Trophoblast cell (in vitro differentiated cells and primary cell): ENCODE measurements around the gene PICALM.

Experiments
- DNase-seq, 2 donors: peaks; one replicate each; pipeline ENCODE4 v3.0.0-alpha.2; 2016
- H2AFZ ChIP-seq: 2 replicates; pipeline ENCODE4 v1.6.1; 2013; ENCODE audit warnings: low read length, moderate library complexity, mild to moderate bottlenecking; ENCODE audit not compliant: insufficient read depth, poor library complexity
- H2AK5ac ChIP-seq: 2 replicates; pipeline ENCODE4 v1.6.1; 2013; ENCODE audit warnings: mild to moderate bottlenecking, low read length
- H2BK120ac ChIP-seq: 2 replicates; pipeline ENCODE4 v1.6.1; 2013; ENCODE audit warnings: low read length, mild to moderate bottlenecking, moderate library complexity; ENCODE audit not compliant: insufficient read depth, poor library complexity
- H2BK12ac ChIP-seq: 2 replicates; pipeline ENCODE4 v1.6.1; 2013; ENCODE audit warnings: mild to moderate bottlenecking, low read length, moderate library complexity
- H2BK5ac ChIP-seq: 2 replicates; pipeline ENCODE4 v1.6.1; 2013; ENCODE audit warnings: low read length, low read depth, moderate library complexity, mild to moderate bottlenecking; ENCODE audit not compliant: poor library complexity
- H3K14ac ChIP-seq: 2 replicates; pipeline ENCODE4 v1.6.1; 2013; ENCODE audit warnings: mild to moderate bottlenecking, low read length
- H3K18ac ChIP-seq: 2 replicates; pipeline ENCODE4 v1.6.1; 2013; ENCODE audit warnings: mild to moderate bottlenecking, low read length
- H3K23ac ChIP-seq: 2 replicates; pipeline ENCODE4 v1.6.1; 2013; ENCODE audit warnings: low read length
- H3K27ac ChIP-seq: 2 replicates; pipeline ENCODE4 v1.5.1; 2013; ENCODE audit warnings: low read depth, mild to moderate bottlenecking, inconsistent platforms, low read length, moderate library complexity
- H3K27me3 ChIP-seq: 2 replicates; pipeline ENCODE4 v1.6.1; 2013; ENCODE audit warnings: inconsistent platforms, mild to moderate bottlenecking, low read length, moderate library complexity; ENCODE audit not compliant: insufficient read depth
- H3K36me3 ChIP-seq, 2 experiments: 1 replicate in 1 of 2; 2 replicates in 1 of 2; pipeline ENCODE4 v1.6.1; 2013; ENCODE audit warnings: low read length in 2 of 2, mild to moderate bottlenecking in 2 of 2, moderate library complexity in 1 of 2; ENCODE audit not compliant: insufficient read depth in 2 of 2, control insufficient read depth in 1 of 2
- H3K4ac ChIP-seq: 2 replicates; pipeline ENCODE4 v1.6.1; 2013; ENCODE audit warnings: low read depth, mild to moderate bottlenecking, low read length, moderate library complexity
- H3K4me1 ChIP-seq, 2 experiments: 1 replicate in 1 of 2; 2 replicates in 1 of 2; pipeline ENCODE4 v1.6.1; 2013; ENCODE audit warnings: low read length in 2 of 2, mild to moderate bottlenecking in 2 of 2, moderate library complexity in 1 of 2; ENCODE audit not compliant: insufficient read depth in 2 of 2, control insufficient read depth in 1 of 2
- H3K4me2 ChIP-seq: 2 replicates; pipeline ENCODE4 v1.6.1; 2013; ENCODE audit warnings: inconsistent platforms, mild to moderate bottlenecking, low read length, moderate library complexity
- H3K4me3 ChIP-seq: 2 replicates; pipeline ENCODE4 v1.5.1; 2013; ENCODE audit warnings: mild to moderate bottlenecking, low read depth, low read length, inconsistent platforms
- H3K79me1 ChIP-seq: one replicate; pipeline ENCODE4 v1.6.1; 2013; ENCODE audit warnings: low read length
- H3K79me2 ChIP-seq: 2 replicates; pipeline ENCODE4 v1.6.1; 2013; ENCODE audit warnings: low read length, mild to moderate bottlenecking; ENCODE audit not compliant: control insufficient read depth, insufficient read depth, poor library complexity
- H3K9ac ChIP-seq: 2 replicates; pipeline ENCODE4 v1.6.1; 2013; ENCODE audit warnings: mild to moderate bottlenecking, low read length
- H3K9me3 ChIP-seq: 2 replicates; pipeline ENCODE4 v1.6.1; 2013; ENCODE audit warnings: low read depth, mild to moderate bottlenecking, control low read depth, inconsistent platforms, low read length; ENCODE audit not compliant: insufficient read depth
- H4K12ac ChIP-seq: 2 replicates; pipeline ENCODE4 v1.6.1; 2013; ENCODE audit warnings: low read depth, mild to moderate bottlenecking, low read length, moderate library complexity
- H4K8ac ChIP-seq: 2 replicates; pipeline ENCODE4 v1.6.1; 2013; ENCODE audit warnings: low read depth, mild to moderate bottlenecking, low read length, moderate library complexity
- H4K91ac ChIP-seq: one replicate; pipeline ENCODE4 v1.6.1; 2013; ENCODE audit warnings: low read depth, mild to moderate bottlenecking, low read length, moderate library complexity
- WGBS: extraction: QIAGEN DNeasy Blood & Tissue Kit; methylation state at CpG from one replicate; pipeline ENCODE4 v1.1.7; 2013; ENCODE audit warnings: missing lambda C conversion rate; ENCODE audit not compliant: insufficient read length, insufficient coverage; ENCODE audit errors: extremely low coverage; 5-methylcytosine and 5-hydroxymethylcytosine counted together

Gene PICALM

DNA sequence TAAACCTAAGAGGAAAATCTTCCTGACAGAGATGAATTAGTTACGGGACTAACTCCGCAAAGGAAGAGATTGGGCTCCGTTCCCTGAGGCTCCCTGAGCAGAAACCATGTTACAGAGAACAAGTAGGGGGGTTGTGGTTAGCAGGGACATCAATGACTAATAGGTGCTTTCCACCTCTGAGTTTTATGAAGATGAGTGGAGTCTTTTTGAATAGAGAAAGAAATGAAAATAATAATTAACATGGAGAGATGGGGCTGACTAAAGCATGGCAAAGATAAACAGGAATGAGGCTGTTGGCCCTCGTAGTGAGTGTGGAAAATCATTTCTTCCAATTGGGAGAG, 47.5 kb upstream of the PICALM start:
- Histone ChIP-seq H3K27me3 (no peaks in the 10 kb centered on the region), H4K12ac (no peak overlapping the region), H2BK120ac (no peak overlapping the region), H3K14ac (no peak overlapping the region), H3K4ac (no peak overlapping the region), H3K27ac (no peak overlapping the region), H2BK12ac (no peak overlapping the region), H4K91ac (no peak overlapping the region), H3K79me1 (no peaks in the 10 kb centered on the region), H2AK5ac (no peak overlapping the region), H3K4me3 (no peak overlapping the region), H3K79me2 (no peaks in the 10 kb centered on the region), H2BK5ac (no peak overlapping the region), H3K18ac (no peak overlapping the region), H3K23ac (no peak overlapping the region), H3K9ac (no peak overlapping the region), H3K36me3 (no peaks in the 10 kb centered on the region), H3K4me2 (no peak overlapping the region), H3K4me1 (peaks cover 0 to 2% of the 10 kb centered on the region in 2 experiments), H3K9me3 (no peaks in the 10 kb centered on the region), H4K8ac (no peak overlapping the region), H2AFZ (no peak overlapping the region)
- no peak for DNase-seq
- WGBS = no CpG with 5 or more reads among the region's 4 CpGs

DNA sequence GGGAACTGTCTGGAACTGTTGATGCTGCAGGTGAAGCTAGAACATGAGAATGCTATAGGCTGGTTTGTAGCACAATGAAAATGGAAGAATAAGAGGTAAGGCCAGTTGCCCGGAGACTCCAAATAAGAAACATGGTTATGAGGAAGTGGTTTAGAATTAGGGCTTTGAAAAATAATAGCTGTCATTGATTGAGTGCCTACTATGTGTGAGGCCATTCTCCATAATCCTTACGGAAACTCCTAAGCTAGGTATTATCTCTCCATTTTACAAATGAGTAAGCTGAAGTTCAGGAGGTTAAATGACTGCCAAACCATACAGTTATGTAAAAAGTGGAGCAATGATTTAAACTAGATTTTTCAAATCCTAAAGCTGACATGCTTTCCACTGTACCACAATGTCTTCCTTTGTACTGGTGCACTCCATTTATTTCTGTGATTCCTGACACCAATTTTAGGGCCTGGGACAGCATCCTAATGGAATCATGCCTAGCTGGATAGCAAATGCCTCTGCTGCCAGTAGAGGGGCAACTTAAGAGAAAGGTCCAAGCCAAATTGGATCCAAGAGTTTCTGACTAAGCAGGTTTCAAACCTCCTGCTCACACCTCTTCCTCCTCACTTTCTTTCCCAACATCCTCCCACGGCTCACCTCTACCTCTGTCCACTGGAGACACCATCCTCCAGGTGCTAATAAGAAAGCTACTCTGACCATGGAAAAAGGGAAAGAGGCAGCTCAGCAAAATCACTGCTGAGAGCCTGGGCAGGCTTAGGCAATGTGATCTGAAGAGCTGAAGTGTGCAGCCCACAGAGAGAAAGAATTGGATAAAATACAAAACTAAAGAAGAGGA, 46.9 kb upstream of the PICALM start:
- peaks cover 0 to 2% of the 10 kb centered on the region in 2 experiments for H3K4me1 ChIP-seq
- DNase-seq = no peak
- WGBS = no CpG with 5 or more reads among the region's 3 CpGs
- H2BK120ac ChIP-seq = peak overlapping the region; percentile 33
- H3K14ac ChIP-seq = peak overlapping the region; percentile 30
- peak overlapping the region; percentile 49 for H2BK12ac ChIP-seq
- no peaks in the 10 kb centered on the region for H3K27me3 ChIP-seq
- H4K12ac ChIP-seq = peak overlapping the region; percentile 43
- H3K79me2 ChIP-seq = no peaks in the 10 kb centered on the region
- no peaks in the 10 kb centered on the region for H3K79me1 ChIP-seq
- H2BK5ac ChIP-seq = no peak overlapping the region
- no peaks in the 10 kb centered on the region for H3K9me3 ChIP-seq
- H3K9ac ChIP-seq = no peak overlapping the region
- no peak overlapping the region for H3K4me2 ChIP-seq
- no peaks in the 10 kb centered on the region for H3K36me3 ChIP-seq
- H2AFZ ChIP-seq = no peak overlapping the region
- H2AK5ac ChIP-seq = peak overlapping the region; percentile 79
- H3K18ac ChIP-seq = peak overlapping the region; percentile 30
- H3K4ac ChIP-seq = no peak overlapping the region
- no peak overlapping the region for H4K91ac ChIP-seq
- H3K27ac ChIP-seq = no peak overlapping the region
- H3K4me3 ChIP-seq = no peak overlapping the region
- H4K8ac ChIP-seq = no peak overlapping the region
- no peak overlapping the region for H3K23ac ChIP-seq

DNA sequence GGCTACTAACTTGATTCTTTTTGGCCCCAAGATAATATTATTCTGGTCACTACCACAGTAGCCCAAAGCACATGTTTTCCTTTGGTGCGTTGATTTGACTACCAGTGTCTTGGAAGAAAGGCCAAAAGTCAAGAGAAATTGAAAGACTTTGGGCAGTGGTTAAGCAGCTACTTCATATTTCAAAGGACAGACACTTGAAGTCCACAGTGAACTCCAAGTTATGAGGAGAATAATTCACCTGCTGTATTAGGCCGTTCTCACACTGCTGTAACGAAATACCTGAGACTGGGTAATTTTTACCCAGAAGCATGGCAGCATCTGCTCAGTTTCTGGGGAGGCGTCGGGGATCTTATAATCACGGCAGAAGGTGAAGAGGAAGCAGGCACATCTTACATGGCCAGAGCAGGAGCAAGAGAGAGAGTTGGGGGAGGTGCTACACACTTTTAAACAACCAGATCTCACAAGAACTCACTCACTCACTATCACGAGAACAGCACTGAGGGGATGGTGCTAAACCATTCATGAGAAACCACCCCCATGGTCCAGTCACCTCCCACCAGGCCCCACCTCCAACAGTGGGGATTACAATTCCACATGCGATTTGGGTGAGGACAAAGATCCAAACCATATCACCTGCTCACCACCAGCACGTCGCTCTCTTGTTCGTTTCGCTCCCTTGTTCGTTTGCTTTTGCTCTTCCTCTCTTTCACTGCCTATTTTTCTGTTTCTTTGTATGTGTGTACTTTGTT, 40.2 kb upstream of the PICALM start:
- no peak overlapping the region for H3K9ac ChIP-seq
- H2BK120ac ChIP-seq = no peak overlapping the region
- H3K79me2 ChIP-seq = no peaks in the 10 kb centered on the region
- no peaks in the 10 kb centered on the region for H3K79me1 ChIP-seq
- no peak overlapping the region for H2AFZ ChIP-seq
- H3K23ac ChIP-seq = no peak overlapping the region
- H4K8ac ChIP-seq = no peak overlapping the region
- no peak overlapping the region for H4K91ac ChIP-seq
- no peak overlapping the region for H3K14ac ChIP-seq
- H3K4me2 ChIP-seq = no peak overlapping the region
- no peaks in the 10 kb centered on the region for H3K36me3 ChIP-seq
- H2AK5ac ChIP-seq = no peak overlapping the region
- WGBS = no CpG with 5 or more reads among the region's 13 CpGs
- H4K12ac ChIP-seq = no peak overlapping the region
- H3K27me3 ChIP-seq = no peaks in the 10 kb centered on the region
- H3K4me3 ChIP-seq = no peak overlapping the region
- no peak overlapping the region for H2BK12ac ChIP-seq
- DNase-seq = no peak
- no peak overlapping the region for H2BK5ac ChIP-seq
- no peak overlapping the region for H3K18ac ChIP-seq
- no peak overlapping the region for H3K27ac ChIP-seq
- no peaks in the 10 kb centered on the region for H3K9me3 ChIP-seq
- H3K4ac ChIP-seq = no peak overlapping the region
- H3K4me1 ChIP-seq = no peaks in the 10 kb centered on the region

DNA sequence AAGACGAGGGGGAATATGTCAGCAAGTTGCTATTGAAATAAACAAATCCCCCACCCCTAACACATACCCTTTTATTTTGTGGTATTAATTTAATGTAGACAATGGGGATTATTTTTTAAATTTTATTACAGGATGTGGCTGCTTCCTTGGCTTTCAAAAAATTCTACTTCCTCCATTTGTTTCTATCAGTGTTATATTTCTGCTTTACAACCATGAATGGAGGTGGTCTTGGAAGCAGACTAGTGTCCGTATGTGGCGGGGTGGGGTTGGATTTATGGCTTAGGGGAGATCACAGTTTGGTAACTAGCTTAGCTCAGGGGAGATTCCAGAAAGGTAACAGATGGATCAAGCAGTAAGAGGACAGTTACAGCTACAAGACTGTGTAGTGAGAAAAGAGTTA, 39.3 kb upstream of the PICALM start:
- Histone ChIP-seq H2BK12ac (no peak overlapping the region), H3K9me3 (no peaks in the 10 kb centered on the region), H3K36me3 (no peaks in the 10 kb centered on the region), H3K9ac (no peak overlapping the region), H2AK5ac (no peak overlapping the region), H3K4ac (no peak overlapping the region), H4K8ac (no peak overlapping the region), H2BK120ac (no peak overlapping the region), H3K14ac (no peak overlapping the region), H4K12ac (no peak overlapping the region), H2AFZ (no peak overlapping the region), H2BK5ac (no peak overlapping the region), H3K23ac (no peak overlapping the region), H3K4me2 (no peak overlapping the region), H4K91ac (no peak overlapping the region), H3K27ac (no peak overlapping the region), H3K27me3 (no peaks in the 10 kb centered on the region), H3K18ac (no peak overlapping the region), H3K4me3 (no peak overlapping the region), H3K79me2 (no peaks in the 10 kb centered on the region), H3K79me1 (no peaks in the 10 kb centered on the region), H3K4me1 (no peaks in the 10 kb centered on the region)
- no peak for DNase-seq
- WGBS = no CpG with 5 or more reads among the region's 3 CpGs
